Measurements from ENCODE around the gene ITGBL1.

Gene ITGBL1

GRCh38 chr13:101465877-101466276, 13.4 kb downstream of the ITGBL1 start:
- DNase-seq (ENCODE audit: low spot score in 2 of 2) (no peak), ATAC-seq (replicated peaks; ENCODE audit: extremely low read depth, poor library complexity, severe bottlenecking) (no peak)
- no peaks in the 10 kb centered on the region for H3K4me1 Mint-ChIP-seq
- H3K9me3 Mint-ChIP-seq = no peaks in the 10 kb centered on the region
- H3K36me3 Mint-ChIP-seq (ENCODE audit: insufficient read depth) = peaks cover 2% of the 10 kb centered on the region
- H3K27ac Mint-ChIP-seq (ENCODE audit: low read depth) = no peak overlapping the region
- no peak overlapping the region for H3K4me3 Mint-ChIP-seq
- peaks cover 27% of the 10 kb centered on the region for H3K27me3 Mint-ChIP-seq

GRCh38 chr13:101467415-101467814, 14.9 kb downstream of the ITGBL1 start:
- ATAC-seq (replicated peaks; ENCODE audit: extremely low read depth, poor library complexity, severe bottlenecking) (no peak), DNase-seq (ENCODE audit: low spot score in 2 of 2) (no peak)
- no peaks in the 10 kb centered on the region for H3K9me3 Mint-ChIP-seq
- no peak overlapping the region for H3K4me3 Mint-ChIP-seq
- no peaks in the 10 kb centered on the region for H3K4me1 Mint-ChIP-seq
- H3K27ac Mint-ChIP-seq (ENCODE audit: low read depth) = no peak overlapping the region
- H3K36me3 Mint-ChIP-seq (ENCODE audit: insufficient read depth) = peaks cover 2% of the 10 kb centered on the region
- H3K27me3 Mint-ChIP-seq = peaks cover 27% of the 10 kb centered on the region

GRCh38 chr13:101473458-101473857, 21.0 kb downstream of the ITGBL1 start:
- Mint-ChIP-seq H3K4me1 (no peaks in the 10 kb centered on the region), H3K9me3 (no peaks in the 10 kb centered on the region), H3K27ac (ENCODE audit: low read depth) (no peak overlapping the region), H3K36me3 (ENCODE audit: insufficient read depth) (no peaks in the 10 kb centered on the region), H3K4me3 (no peak overlapping the region), H3K27me3 (peaks cover 41% of the 10 kb centered on the region)
- ATAC-seq (replicated peaks; ENCODE audit: extremely low read depth, poor library complexity, severe bottlenecking) (no peak), DNase-seq (ENCODE audit: low spot score in 2 of 2) (no peak)

- H3K4me3 Mint-ChIP-seq = no peak overlapping the region
- no peaks in the 10 kb centered on the region for H3K4me1 Mint-ChIP-seq
- DNase-seq (ENCODE audit: low spot score in 2 of 2) (no peak), ATAC-seq (replicated peaks; ENCODE audit: extremely low read depth, poor library complexity, severe bottlenecking) (no peak)
- no peaks in the 10 kb centered on the region for H3K36me3 Mint-ChIP-seq (ENCODE audit: insufficient read depth)
- peaks cover 48% of the 10 kb centered on the region for H3K27me3 Mint-ChIP-seq
- no peaks in the 10 kb centered on the region for H3K9me3 Mint-ChIP-seq
- no peak overlapping the region for H3K27ac Mint-ChIP-seq (ENCODE audit: low read depth)
Observed at GRCh38 chr13:101474419-101474957, 22.0 kb downstream of the ITGBL1 start.

GRCh38 chr13:101475536-101475935, 23.1 kb downstream of the ITGBL1 start:
- no peaks in the 10 kb centered on the region for H3K4me1 Mint-ChIP-seq
- no peaks in the 10 kb centered on the region for H3K36me3 Mint-ChIP-seq (ENCODE audit: insufficient read depth)

GRCh38 chr13:101481421-101481820, 28.9 kb downstream of the ITGBL1 start:
- peaks cover 22% of the 10 kb centered on the region for H3K27me3 Mint-ChIP-seq
- no peak overlapping the region for H3K4me3 Mint-ChIP-seq
- no peak for ATAC-seq (replicated peaks; ENCODE audit: extremely low read depth, poor library complexity, severe bottlenecking)
- no peaks in the 10 kb centered on the region for H3K9me3 Mint-ChIP-seq
- H3K27ac Mint-ChIP-seq (ENCODE audit: low read depth) = no peak overlapping the region
- H3K36me3 Mint-ChIP-seq (ENCODE audit: insufficient read depth) = no peaks in the 10 kb centered on the region
- DNase-seq (ENCODE audit: low spot score in 2 of 2) = no peak
- no peaks in the 10 kb centered on the region for H3K4me1 Mint-ChIP-seq

More at GRCh38 chr13:101475536-101475935, 23.1 kb downstream of the ITGBL1 start:
- H3K9me3 Mint-ChIP-seq = no peaks in the 10 kb centered on the region
- no peak for DNase-seq (ENCODE audit: low spot score in 2 of 2)
- peaks cover 52% of the 10 kb centered on the region for H3K27me3 Mint-ChIP-seq
- no peak overlapping the region for H3K4me3 Mint-ChIP-seq
- H3K27ac Mint-ChIP-seq (ENCODE audit: low read depth) = no peak overlapping the region
- no peak for ATAC-seq (replicated peaks; ENCODE audit: extremely low read depth, poor library complexity, severe bottlenecking)

- H3K4me3 Mint-ChIP-seq = no peak overlapping the region
- no peaks in the 10 kb centered on the region for H3K36me3 Mint-ChIP-seq (ENCODE audit: insufficient read depth)
- DNase-seq (ENCODE audit: low spot score in 2 of 2) = no peak
- no peak overlapping the region for H3K27ac Mint-ChIP-seq (ENCODE audit: low read depth)
- no peak for ATAC-seq (replicated peaks; ENCODE audit: extremely low read depth, poor library complexity, severe bottlenecking)
- no peaks in the 10 kb centered on the region for H3K4me1 Mint-ChIP-seq
- H3K9me3 Mint-ChIP-seq = no peaks in the 10 kb centered on the region
- H3K27me3 Mint-ChIP-seq = no peaks in the 10 kb centered on the region
Observed at GRCh38 chr13:101486708-101487437, 34.4 kb downstream of the ITGBL1 start.

GRCh38 chr13:101487438-101487830, 35.0 kb downstream of the ITGBL1 start:
- ATAC-seq (replicated peaks; ENCODE audit: extremely low read depth, poor library complexity, severe bottlenecking) = no peak
- Mint-ChIP-seq H3K4me3 (no peak overlapping the region), H3K9me3 (no peaks in the 10 kb centered on the region), H3K4me1 (no peaks in the 10 kb centered on the region), H3K36me3 (ENCODE audit: insufficient read depth) (no peaks in the 10 kb centered on the region), H3K27ac (ENCODE audit: low read depth) (no peak overlapping the region), H3K27me3 (no peaks in the 10 kb centered on the region)
- DNase-seq (ENCODE audit: low spot score in 2 of 2) = no peak

GRCh38 chr13:101488734-101489133, 36.3 kb downstream of the ITGBL1 start:
- peaks cover 7% of the 10 kb centered on the region for H3K27me3 Mint-ChIP-seq
- no peaks in the 10 kb centered on the region for H3K9me3 Mint-ChIP-seq
- no peaks in the 10 kb centered on the region for H3K36me3 Mint-ChIP-seq (ENCODE audit: insufficient read depth)
- no peak for ATAC-seq (replicated peaks; ENCODE audit: extremely low read depth, poor library complexity, severe bottlenecking)
- H3K4me3 Mint-ChIP-seq = no peak overlapping the region
- H3K4me1 Mint-ChIP-seq = no peaks in the 10 kb centered on the region
- no peak overlapping the region for H3K27ac Mint-ChIP-seq (ENCODE audit: low read depth)
- DNase-seq (ENCODE audit: low spot score in 2 of 2) = no peak

- no peaks in the 10 kb centered on the region for H3K9me3 Mint-ChIP-seq
Observed at GRCh38 chr13:101489643-101490405, 37.3 kb downstream of the ITGBL1 start.

GRCh38 chr13:101490406-101491015, 38.0 kb downstream of the ITGBL1 start:
- H3K27ac Mint-ChIP-seq (ENCODE audit: low read depth) = no peak overlapping the region
- no peaks in the 10 kb centered on the region for H3K4me1 Mint-ChIP-seq
- no peak overlapping the region for H3K4me3 Mint-ChIP-seq
- H3K36me3 Mint-ChIP-seq (ENCODE audit: insufficient read depth) = no peaks in the 10 kb centered on the region
- DNase-seq (ENCODE audit: low spot score in 2 of 2) = no peak
- peaks cover 9% of the 10 kb centered on the region for H3K27me3 Mint-ChIP-seq
- no peaks in the 10 kb centered on the region for H3K9me3 Mint-ChIP-seq
- no peak for ATAC-seq (replicated peaks; ENCODE audit: extremely low read depth, poor library complexity, severe bottlenecking)

More at GRCh38 chr13:101489643-101490405, 37.3 kb downstream of the ITGBL1 start:
- no peak for DNase-seq (ENCODE audit: low spot score in 2 of 2)
- no peak for ATAC-seq (replicated peaks; ENCODE audit: extremely low read depth, poor library complexity, severe bottlenecking)
- no peak overlapping the region for H3K4me3 Mint-ChIP-seq
- no peaks in the 10 kb centered on the region for H3K36me3 Mint-ChIP-seq (ENCODE audit: insufficient read depth)
- H3K27ac Mint-ChIP-seq (ENCODE audit: low read depth) = no peak overlapping the region
- no peaks in the 10 kb centered on the region for H3K4me1 Mint-ChIP-seq
- H3K27me3 Mint-ChIP-seq = peaks cover 9% of the 10 kb centered on the region

GRCh38 chr13:101492251-101492910, 39.9 kb downstream of the ITGBL1 start:
- Mint-ChIP-seq H3K27me3 (peaks cover 9% of the 10 kb centered on the region), H3K4me1 (no peaks in the 10 kb centered on the region), H3K36me3 (ENCODE audit: insufficient read depth) (no peaks in the 10 kb centered on the region), H3K9me3 (no peaks in the 10 kb centered on the region), H3K27ac (ENCODE audit: low read depth) (no peak overlapping the region), H3K4me3 (no peak overlapping the region)
- ATAC-seq (replicated peaks; ENCODE audit: extremely low read depth, poor library complexity, severe bottlenecking) (no peak), DNase-seq (ENCODE audit: low spot score in 2 of 2) (no peak)

All from central memory CD8-positive, alpha-beta T cell (primary cell).